Lower leg skin (tissue), 3 donors: ENCODE measurements around the gene TFF1.

Experiments
- CTCF ChIP-seq, 3 donors: fragments of 450-650 bp; IDR thresholded peaks; one replicate each; pipeline ENCODE4 v1.5.1; 2016; ENCODE audit warnings: antibody characterized with exemption in 3 of 3, mild to moderate bottlenecking in 3 of 3, moderate library complexity in 2 of 3
- POLR2A ChIP-seq, 2 donors: fragments of 450-650 bp; IDR thresholded peaks; one replicate each; pipeline ENCODE4 v1.6.1; 2016 to 2017; ENCODE audit warnings: antibody characterized with exemption in 2 of 2, mild to moderate bottlenecking in 1 of 2, moderate library complexity in 1 of 2

- TF ChIP-seq CTCF (IDR thresholded peaks at IDR 0.05) (no peak), POLR2A (IDR thresholded peaks at IDR 0.05) (no peak)
These were observed 7.6 kb upstream of the TFF1 start for GRCh38 chr21:42373908-42374455.
